Measurements from ENCODE around the gene LAPTM5.
"Not testable (repeated sequence)": the region's sequence is repeated elsewhere in the genome, so short reads cannot be mapped to it uniquely, and the experiment has no call there.

DNA sequence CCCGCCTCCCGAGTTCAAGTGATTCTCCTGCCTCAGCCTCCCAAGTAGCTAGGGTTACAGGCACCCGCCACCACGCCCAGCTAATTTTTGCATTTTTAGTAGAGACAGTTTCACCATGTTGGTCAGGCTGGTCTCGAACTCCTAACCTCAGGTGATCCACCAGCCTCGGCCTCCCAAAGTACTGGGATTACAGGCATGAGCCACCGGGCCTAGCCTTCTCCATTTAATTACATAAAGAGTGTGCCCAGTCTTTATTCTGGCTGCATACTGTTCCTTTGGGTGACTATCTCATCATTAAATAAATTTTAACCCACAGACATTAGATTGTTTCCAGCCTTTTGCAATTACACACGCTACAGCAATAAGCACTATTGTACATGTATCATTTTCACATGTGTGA lies 9.4 kb upstream of the LAPTM5 start:
- TF ChIP-seq, protein P1, sequence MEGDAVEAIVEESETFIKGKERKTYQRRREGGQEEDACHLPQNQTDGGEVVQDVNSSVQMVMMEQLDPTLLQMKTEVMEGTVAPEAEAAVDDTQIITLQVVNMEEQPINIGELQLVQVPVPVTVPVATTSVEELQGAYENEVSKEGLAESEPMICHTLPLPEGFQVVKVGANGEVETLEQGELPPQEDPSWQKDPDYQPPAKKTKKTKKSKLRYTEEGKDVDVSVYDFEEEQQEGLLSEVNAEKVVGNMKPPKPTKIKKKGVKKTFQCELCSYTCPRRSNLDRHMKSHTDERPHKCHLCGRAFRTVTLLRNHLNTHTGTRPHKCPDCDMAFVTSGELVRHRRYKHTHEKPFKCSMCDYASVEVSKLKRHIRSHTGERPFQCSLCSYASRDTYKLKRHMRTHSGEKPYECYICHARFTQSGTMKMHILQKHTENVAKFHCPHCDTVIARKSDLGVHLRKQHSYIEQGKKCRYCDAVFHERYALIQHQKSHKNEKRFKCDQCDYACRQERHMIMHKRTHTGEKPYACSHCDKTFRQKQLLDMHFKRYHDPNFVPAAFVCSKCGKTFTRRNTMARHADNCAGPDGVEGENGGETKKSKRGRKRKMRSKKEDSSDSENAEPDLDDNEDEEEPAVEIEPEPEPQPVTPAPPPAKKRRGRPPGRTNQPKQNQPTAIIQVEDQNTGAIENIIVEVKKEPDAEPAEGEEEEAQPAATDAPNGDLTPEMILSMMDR (IDR thresholded peaks at IDR 0.05; ENCODE audit: low read depth, low read length, missing input control) = not testable (repeated sequence)
- TF ChIP-seq, protein P2, sequence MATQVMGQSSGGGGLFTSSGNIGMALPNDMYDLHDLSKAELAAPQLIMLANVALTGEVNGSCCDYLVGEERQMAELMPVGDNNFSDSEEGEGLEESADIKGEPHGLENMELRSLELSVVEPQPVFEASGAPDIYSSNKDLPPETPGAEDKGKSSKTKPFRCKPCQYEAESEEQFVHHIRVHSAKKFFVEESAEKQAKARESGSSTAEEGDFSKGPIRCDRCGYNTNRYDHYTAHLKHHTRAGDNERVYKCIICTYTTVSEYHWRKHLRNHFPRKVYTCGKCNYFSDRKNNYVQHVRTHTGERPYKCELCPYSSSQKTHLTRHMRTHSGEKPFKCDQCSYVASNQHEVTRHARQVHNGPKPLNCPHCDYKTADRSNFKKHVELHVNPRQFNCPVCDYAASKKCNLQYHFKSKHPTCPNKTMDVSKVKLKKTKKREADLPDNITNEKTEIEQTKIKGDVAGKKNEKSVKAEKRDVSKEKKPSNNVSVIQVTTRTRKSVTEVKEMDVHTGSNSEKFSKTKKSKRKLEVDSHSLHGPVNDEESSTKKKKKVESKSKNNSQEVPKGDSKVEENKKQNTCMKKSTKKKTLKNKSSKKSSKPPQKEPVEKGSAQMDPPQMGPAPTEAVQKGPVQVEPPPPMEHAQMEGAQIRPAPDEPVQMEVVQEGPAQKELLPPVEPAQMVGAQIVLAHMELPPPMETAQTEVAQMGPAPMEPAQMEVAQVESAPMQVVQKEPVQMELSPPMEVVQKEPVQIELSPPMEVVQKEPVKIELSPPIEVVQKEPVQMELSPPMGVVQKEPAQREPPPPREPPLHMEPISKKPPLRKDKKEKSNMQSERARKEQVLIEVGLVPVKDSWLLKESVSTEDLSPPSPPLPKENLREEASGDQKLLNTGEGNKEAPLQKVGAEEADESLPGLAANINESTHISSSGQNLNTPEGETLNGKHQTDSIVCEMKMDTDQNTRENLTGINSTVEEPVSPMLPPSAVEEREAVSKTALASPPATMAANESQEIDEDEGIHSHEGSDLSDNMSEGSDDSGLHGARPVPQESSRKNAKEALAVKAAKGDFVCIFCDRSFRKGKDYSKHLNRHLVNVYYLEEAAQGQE (IDR thresholded peaks at IDR 0.05) = not testable (repeated sequence)
- TF ChIP-seq, protein P3, sequence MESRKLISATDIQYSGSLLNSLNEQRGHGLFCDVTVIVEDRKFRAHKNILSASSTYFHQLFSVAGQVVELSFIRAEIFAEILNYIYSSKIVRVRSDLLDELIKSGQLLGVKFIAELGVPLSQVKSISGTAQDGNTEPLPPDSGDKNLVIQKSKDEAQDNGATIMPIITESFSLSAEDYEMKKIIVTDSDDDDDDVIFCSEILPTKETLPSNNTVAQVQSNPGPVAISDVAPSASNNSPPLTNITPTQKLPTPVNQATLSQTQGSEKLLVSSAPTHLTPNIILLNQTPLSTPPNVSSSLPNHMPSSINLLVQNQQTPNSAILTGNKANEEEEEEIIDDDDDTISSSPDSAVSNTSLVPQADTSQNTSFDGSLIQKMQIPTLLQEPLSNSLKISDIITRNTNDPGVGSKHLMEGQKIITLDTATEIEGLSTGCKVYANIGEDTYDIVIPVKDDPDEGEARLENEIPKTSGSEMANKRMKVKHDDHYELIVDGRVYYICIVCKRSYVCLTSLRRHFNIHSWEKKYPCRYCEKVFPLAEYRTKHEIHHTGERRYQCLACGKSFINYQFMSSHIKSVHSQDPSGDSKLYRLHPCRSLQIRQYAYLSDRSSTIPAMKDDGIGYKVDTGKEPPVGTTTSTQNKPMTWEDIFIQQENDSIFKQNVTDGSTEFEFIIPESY (IDR thresholded peaks at IDR 0.05) = not testable (repeated sequence)
- not testable (repeated sequence) for TF ChIP-seq TAF1 (conservative IDR thresholded peaks at IDR 0.05); JUND (IDR thresholded peaks at IDR 0.05); GABPA (IDR thresholded peaks at IDR 0.05 in 1 of 2, conservative IDR thresholded peaks at IDR 0.05 in 1 of 2); HNF4A (conservative IDR thresholded peaks at IDR 0.05)
